Fibroblast of pulmonary artery (primary cell): ENCODE results near the gene CFAP97.
"Not testable (repeated sequence)": the region's sequence is repeated elsewhere in the genome, so short reads cannot be mapped to it uniquely, and the experiment has no call there.

Source experiments
- DNase-seq: peaks from one replicate; pipeline ENCODE4 v3.0.0-alpha.2; 2010; ENCODE audit warnings: low read depth
- H3K4me3 ChIP-seq: replicated peaks from 2 replicates; pipeline ENCODE4 v1.5.1; 2011; ENCODE audit warnings: low read depth, mild to moderate bottlenecking, control low read depth, low read length, moderate library complexity
- CTCF ChIP-seq: IDR thresholded peaks from 2 replicates; pipeline ENCODE4 v1.5.1; 2011; ENCODE audit warnings: mild to moderate bottlenecking, control low read depth, low read length, inconsistent platforms; ENCODE audit errors: missing control alignments

The CFAP97 gene

GRCh38 chr4:185201977-185202962, 1.5 kb downstream of the CFAP97 start:
- peak; percentile 77 for DNase-seq
- TF ChIP-seq CTCF = no peak

GRCh38 chr4:185198189-185198588, 5.6 kb downstream of the CFAP97 start:
- not testable (repeated sequence) for DNase-seq, H3K4me3 ChIP-seq

More at GRCh38 chr4:185201977-185202962, 1.5 kb downstream of the CFAP97 start:
- peak overlapping the region; percentile 60 for H3K4me3 ChIP-seq

- no peak for TF ChIP-seq CTCF
- H3K4me3 ChIP-seq = no peak overlapping the region
- DNase-seq = no peak
Measured at GRCh38 chr4:185196437-185196836, 7.4 kb downstream of the CFAP97 start.

GRCh38 chr4:185194924-185195888, 8.6 kb downstream of the CFAP97 start:
- DNase-seq = no peak
- H3K4me3 ChIP-seq = no peak overlapping the region
- no peak for TF ChIP-seq CTCF

GRCh38 chr4:185192059-185192458, 11.7 kb downstream of the CFAP97 start:
- no peak for DNase-seq
- no peak for TF ChIP-seq CTCF

GRCh38 chr4:185190306-185190856, 13.4 kb downstream of the CFAP97 start:
- no peak overlapping the region for H3K4me3 ChIP-seq
- DNase-seq = no peak
- TF ChIP-seq CTCF = no peak

More at GRCh38 chr4:185192059-185192458, 11.7 kb downstream of the CFAP97 start:
- no peak overlapping the region for H3K4me3 ChIP-seq
